Thyroid gland (tissue), 4 donors: Measurements from ENCODE around the gene TRUB2. TPM values are rescaled to one million over a fixed set of nuclear protein-coding genes. Genes with fewer than 3 reads are reported as not detected.

Source experiments
- DNase-seq, 2 donors: peaks; one replicate each; pipeline ENCODE4 v3.0.0-alpha.2; 2019
- H3K27ac ChIP-seq, 3 donors: fragments of 200-600 bp; sonication (generic); 1 replicate in 2 of 3; 2 replicates in 1 of 3; pipeline ENCODE4 v1.5.1; 2016 to 2019; ENCODE audit warnings: mild to moderate bottlenecking in 1 of 3, moderate library complexity in 1 of 3
- H3K27me3 ChIP-seq: fragments of 200-600 bp; sonication (generic); one replicate; pipeline ENCODE4 v1.5.1; 2019
- H3K36me3 ChIP-seq, 2 donors: fragments of 200-600 bp; sonication (generic); one replicate each; pipeline ENCODE4 v1.5.1; 2016 to 2019
- H3K4me1 ChIP-seq, 2 donors: fragments of 200-600 bp; sonication (generic); one replicate each; pipeline ENCODE4 v1.5.1; 2017 to 2019
- H3K4me3 ChIP-seq, 3 donors: fragments of 200-600 bp; sonication (generic); replicated peaks in 1 of 3; 1 replicate in 2 of 3; 2 replicates in 1 of 3; pipeline ENCODE4 v1.5.1; 2016; ENCODE audit warnings: mild to moderate bottlenecking in 1 of 3
- H3K9me3 ChIP-seq: fragments of 200-600 bp; sonication (generic); one replicate; pipeline ENCODE4 v1.5.1; 2017
- CTCF ChIP-seq, 6 experiments: fragments of 200-600 bp in 3 of 6; fragments of 450-650 bp in 3 of 6; sonication (generic) in 3 of 6; IDR thresholded peaks; one replicate each; pipeline ENCODE4 v1.5.1; 2016 to 2019; ENCODE audit warnings: antibody characterized with exemption in 6 of 6, mild to moderate bottlenecking in 2 of 6, inconsistent platforms in 1 of 6, moderate library complexity in 1 of 6
- POLR2A ChIP-seq, 2 donors: fragments of 450-650 bp; IDR thresholded peaks; one replicate each; pipeline ENCODE4 v1.6.1; 2017; ENCODE audit warnings: antibody characterized with exemption in 2 of 2, mild to moderate bottlenecking in 2 of 2, moderate library complexity in 1 of 2
- WGBS, 2 donors: methylation state at CpG; one replicate each; pipeline ENCODE4 v1.1.5; 2017; 5-methylcytosine and 5-hydroxymethylcytosine counted together
- intact Hi-C: fragments of 100-400 bp; cut with DNase I; formaldehyde crosslinking; loops from one replicate; pipeline ENCODE4 v1.15.1; 2023
- total RNA-seq, 4 donors: library from RNA; depleted of rRNA; stranded (reverse); fragments of >200 nt; gene quantifications; one replicate each; pipeline ENCODE4 v1.2.3, GENCODE V29; 2016

TRUB2 gene
- total RNA-seq, 4 donors from 2014 or later: 8.3 to 19.2 (median 16.6) TPM

- no peaks in the 10 kb centered on the region for H3K9me3 ChIP-seq
- TF ChIP-seq CTCF (IDR thresholded peaks at IDR 0.05) (no peak), POLR2A (IDR thresholded peaks at IDR 0.05) (no peak)
- peak overlapping the region; percentile 22 to 66 (median 62) for H3K4me3 ChIP-seq
- peak; percentile 23 to 29 for DNase-seq
- 3 to 6% methylated on average over 23 of the region's 23 CpGs for WGBS, 2 donors
- peaks cover 8 to 19% of the 10 kb centered on the region in 2 donors for H3K36me3 ChIP-seq
- H3K4me1 ChIP-seq: peaks cover 22 to 44% of the 10 kb centered on the region in 2 donors
- peak overlapping the region; percentile 16 to 88 (median 85) for H3K27ac ChIP-seq
- intact Hi-C loops: loop anchor here (5.0 kb wide), 1 partner anchor 46 kb away; the partner anchor contains the start of genes COQ4 and TRUB2
- H3K27me3 ChIP-seq: no peaks in the 10 kb centered on the region
Observed at GRCh38 chr9:128276574-128277270, 45.5 kb downstream of the TRUB2 start.

- DNase-seq: peak; percentile 100
- intact Hi-C loops: loop anchor here (5.0 kb wide), 1 partner anchor 46 kb away; the partner anchor contains the start of genes COQ4 and TRUB2
- Histone ChIP-seq H3K27ac (peak within 1 kb of the TSS; percentile 16 to 88 (median 85)), H3K27me3 (no peaks in the 10 kb centered on the region), H3K4me1 (peaks cover 22 to 44% of the 10 kb centered on the region in 2 donors), H3K4me3 (peak within 1 kb of the TSS; percentile 66 to 97 (median 70)), H3K9me3 (no peaks in the 10 kb centered on the region), H3K36me3 (peaks cover 14 to 25% of the 10 kb centered on the region in 2 donors)
- WGBS, 2 donors: 0% methylated on average over 17 to 36 of the region's 38 CpGs
- TF ChIP-seq CTCF (IDR thresholded peaks at IDR 0.05): no peak
- peak; percentile 90 to 92 for TF ChIP-seq POLR2A (IDR thresholded peaks at IDR 0.05)
Observed at GRCh38 chr9:128276008-128276573, 46.2 kb downstream of the TRUB2 start, which contains the start of gene SWI5. Gene SWI5 (plus strand): TSS chr9:128276276.

- Histone ChIP-seq H3K4me3 (peak within 1 kb of the TSS; percentile 66 to 97 (median 70)), H3K9me3 (no peaks in the 10 kb centered on the region), H3K27me3 (no peaks in the 10 kb centered on the region), H3K27ac (peak within 1 kb of the TSS; percentile 16 to 88 (median 85)), H3K4me1 (peaks cover 22 to 41% of the 10 kb centered on the region in 2 donors), H3K36me3 (peaks cover 18 to 29% of the 10 kb centered on the region in 2 donors)
- WGBS, 2 donors: 1 to 2% methylated on average over 16 to 30 of the region's 57 CpGs
- peak; percentile 17 to 38 for DNase-seq
- TF ChIP-seq CTCF (IDR thresholded peaks at IDR 0.05) (no peak), POLR2A (IDR thresholded peaks at IDR 0.05) (no peak)
- intact Hi-C loops: loop anchor here (5.0 kb wide), 1 partner anchor 47 kb away; the partner anchor contains the start of genes COQ4 and TRUB2
Observed at GRCh38 chr9:128275198-128276007, 46.8 kb downstream of the TRUB2 start, which contains the start of gene GOLGA2. Gene GOLGA2 (minus strand): TSS chr9:128276007. CDS start chr9:128275976, 31 bp downstream.

GRCh38 chr9:128274245-128274644 lies 48.0 kb downstream of the TRUB2 start:
- H3K27me3 ChIP-seq: no peaks in the 10 kb centered on the region
- DNase-seq: no peak
- H3K9me3 ChIP-seq: no peaks in the 10 kb centered on the region
- intact Hi-C loops: no loop called here
- no peak for TF ChIP-seq CTCF (IDR thresholded peaks at IDR 0.05)
- H3K27ac ChIP-seq: no peak overlapping the region
- 75 to 83% methylated on average over 8 of the region's 8 CpGs for WGBS, 2 donors
- H3K4me3 ChIP-seq: no peak overlapping the region
- peaks cover 18 to 29% of the 10 kb centered on the region in 2 donors for H3K36me3 ChIP-seq
- peaks cover 11 to 29% of the 10 kb centered on the region in 2 donors for H3K4me1 ChIP-seq
